ENCODE measurements around the gene USH1C. TPM values are rescaled to one million over a fixed set of nuclear protein-coding genes. Genes with fewer than 3 reads are reported as not detected.

The USH1C gene
- total RNA-seq, 1 experiment from 2014 or later, result 101 TPM

DNA sequence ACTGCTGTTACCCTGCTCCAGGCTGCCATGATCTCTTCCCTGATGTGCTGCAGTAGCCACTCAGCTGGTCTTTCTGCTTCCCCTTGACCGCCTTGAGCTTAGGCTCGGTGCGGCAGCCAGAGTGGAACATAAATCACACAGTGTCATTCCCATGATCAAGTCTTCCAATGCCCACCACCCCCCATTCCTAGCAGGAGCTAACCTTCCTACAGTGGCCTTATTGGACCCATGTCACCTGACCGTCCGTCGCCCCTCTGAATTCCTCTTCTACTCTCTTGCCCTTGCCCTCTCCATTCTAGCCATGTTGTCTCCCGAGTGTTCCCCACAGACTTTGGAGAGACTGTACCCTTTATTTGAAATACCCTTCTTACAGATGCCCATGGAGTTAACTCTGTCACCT is 46.2 kb upstream of the USH1C start:
- no TSS peak for BruUV-seq (replicated peaks)
- intact Hi-C loops (cut with micrococcal nuclease; ENCODE audit: unreplicated experiment), result no loop called here
- no peaks in the 10 kb centered on the region for H3K36me3 Mint-ChIP-seq (ENCODE audit: insufficient read depth, unreplicated experiment)

DNA sequence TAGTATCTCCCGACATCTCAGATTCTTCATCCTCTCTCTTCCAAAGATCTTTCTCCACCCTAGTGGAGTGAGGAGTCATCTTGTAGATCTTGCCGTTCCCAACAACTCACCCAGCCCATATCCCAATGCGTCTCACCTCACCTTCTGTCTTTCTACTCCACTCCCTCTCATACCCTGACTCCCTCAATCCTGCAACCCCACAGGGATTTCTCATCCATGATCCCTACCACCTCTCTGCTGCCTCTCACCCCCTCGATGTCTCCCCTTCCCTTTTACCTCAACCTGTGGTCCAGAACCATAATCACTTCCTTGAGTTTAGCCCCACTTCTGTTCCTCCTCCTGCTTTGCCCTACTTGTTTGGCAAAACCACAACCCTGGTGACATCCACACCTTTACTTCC is 44.5 kb upstream of the USH1C start:
- Mint-ChIP-seq H3K27me3 (ENCODE audit: insufficient read depth, unreplicated experiment) (no peaks in the 10 kb centered on the region), H3K9me3 (ENCODE audit: unreplicated experiment) (no peaks in the 10 kb centered on the region), H3K4me3 (ENCODE audit: unreplicated experiment) (no peak overlapping the region), H3K27ac (ENCODE audit: unreplicated experiment) (no peak overlapping the region), H3K36me3 (ENCODE audit: insufficient read depth, unreplicated experiment) (no peaks in the 10 kb centered on the region), H3K4me1 (ENCODE audit: low read depth, unreplicated experiment) (no peaks in the 10 kb centered on the region)
- intact Hi-C loops (cut with micrococcal nuclease; ENCODE audit: unreplicated experiment), result no loop called here
- POLR2A ChIA-PET, result no interaction called here
- TF ChIP-seq, protein P1, sequence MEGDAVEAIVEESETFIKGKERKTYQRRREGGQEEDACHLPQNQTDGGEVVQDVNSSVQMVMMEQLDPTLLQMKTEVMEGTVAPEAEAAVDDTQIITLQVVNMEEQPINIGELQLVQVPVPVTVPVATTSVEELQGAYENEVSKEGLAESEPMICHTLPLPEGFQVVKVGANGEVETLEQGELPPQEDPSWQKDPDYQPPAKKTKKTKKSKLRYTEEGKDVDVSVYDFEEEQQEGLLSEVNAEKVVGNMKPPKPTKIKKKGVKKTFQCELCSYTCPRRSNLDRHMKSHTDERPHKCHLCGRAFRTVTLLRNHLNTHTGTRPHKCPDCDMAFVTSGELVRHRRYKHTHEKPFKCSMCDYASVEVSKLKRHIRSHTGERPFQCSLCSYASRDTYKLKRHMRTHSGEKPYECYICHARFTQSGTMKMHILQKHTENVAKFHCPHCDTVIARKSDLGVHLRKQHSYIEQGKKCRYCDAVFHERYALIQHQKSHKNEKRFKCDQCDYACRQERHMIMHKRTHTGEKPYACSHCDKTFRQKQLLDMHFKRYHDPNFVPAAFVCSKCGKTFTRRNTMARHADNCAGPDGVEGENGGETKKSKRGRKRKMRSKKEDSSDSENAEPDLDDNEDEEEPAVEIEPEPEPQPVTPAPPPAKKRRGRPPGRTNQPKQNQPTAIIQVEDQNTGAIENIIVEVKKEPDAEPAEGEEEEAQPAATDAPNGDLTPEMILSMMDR (IDR thresholded peaks at IDR 0.05; ENCODE audit: insufficient read depth in 1 of 2, low read depth in 1 of 2, low read length in 1 of 2, severe bottlenecking in 1 of 2, unreplicated experiment in 1 of 2), result no peak
- Histone ChIP-seq H3K27me3 (replicated peaks; ENCODE audit: control insufficient read depth, insufficient read depth, low read length) (no peaks in the 10 kb centered on the region), H3K4me3 (ENCODE audit: low read depth, low read length) (no peak overlapping the region), H3K9me3 (no peaks in the 10 kb centered on the region), H3K4me1 (no peaks in the 10 kb centered on the region), H3K36me3 (ENCODE audit: control insufficient read depth, insufficient read depth, low read length) (no peaks in the 10 kb centered on the region)
- CTCF ChIA-PET, result interaction anchor here (0.6 to 1.0 kb wide), 2 partner anchors 101 to 143 kb away, joined by 3 read pairs; no protein-coding TSS in a partner anchor
- BruUV-seq (replicated peaks), result no TSS peak
- no peak for DNase-seq

More for the DNA sequence above, 46.2 kb upstream of the USH1C start:
- H3K27ac Mint-ChIP-seq (ENCODE audit: unreplicated experiment), result no peak overlapping the region
- H3K27me3 Mint-ChIP-seq (ENCODE audit: insufficient read depth, unreplicated experiment), result no peaks in the 10 kb centered on the region
- no peaks in the 10 kb centered on the region for H3K27me3 ChIP-seq (replicated peaks; ENCODE audit: control insufficient read depth, insufficient read depth, low read length)
- no peaks in the 10 kb centered on the region for H3K9me3 Mint-ChIP-seq (ENCODE audit: unreplicated experiment)
- no peaks in the 10 kb centered on the region for H3K4me1 Mint-ChIP-seq (ENCODE audit: low read depth, unreplicated experiment)
- ChIA-PET POLR2A (no interaction called here), CTCF (no interaction called here)
- DNase-seq, result peak in 1 of 2 experiments; percentile 5
- TF ChIP-seq, protein P1 (IDR thresholded peaks at IDR 0.05; ENCODE audit: insufficient read depth in 1 of 2, low read depth in 1 of 2, low read length in 1 of 2, severe bottlenecking in 1 of 2, unreplicated experiment in 1 of 2), result no peak
- no peak overlapping the region for H3K4me3 ChIP-seq (ENCODE audit: low read depth, low read length)
- H3K36me3 ChIP-seq (ENCODE audit: control insufficient read depth, insufficient read depth, low read length), result no peaks in the 10 kb centered on the region
- H3K9me3 ChIP-seq, result no peaks in the 10 kb centered on the region
- no peaks in the 10 kb centered on the region for H3K4me1 ChIP-seq
- no peak overlapping the region for H3K4me3 Mint-ChIP-seq (ENCODE audit: unreplicated experiment)

DNA sequence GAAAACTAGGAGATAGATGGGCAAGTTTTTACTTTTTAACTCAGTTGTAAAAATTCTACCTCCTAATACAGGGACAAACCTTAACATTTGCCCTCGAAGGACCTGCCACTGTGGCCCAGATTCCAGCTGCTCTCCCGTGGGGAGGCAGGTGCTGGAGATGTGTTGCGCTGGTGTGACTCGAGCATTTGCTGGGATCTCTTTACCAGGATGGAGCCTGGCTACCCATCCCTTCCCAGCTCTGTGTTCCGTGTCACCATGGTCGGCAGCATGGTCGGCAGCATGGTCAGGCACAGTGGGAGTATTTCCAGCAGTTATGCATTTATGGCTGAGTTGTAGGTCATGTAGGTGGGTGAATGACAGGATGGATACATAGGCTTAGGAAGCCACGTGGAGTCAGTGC is 44.0 kb upstream of the USH1C start:
- POLR2A ChIA-PET, result no interaction called here
- Histone ChIP-seq H3K27me3 (replicated peaks; ENCODE audit: control insufficient read depth, insufficient read depth, low read length) (no peaks in the 10 kb centered on the region), H3K4me1 (no peaks in the 10 kb centered on the region), H3K4me3 (ENCODE audit: low read depth, low read length) (no peak overlapping the region), H3K9me3 (no peaks in the 10 kb centered on the region), H3K36me3 (ENCODE audit: control insufficient read depth, insufficient read depth, low read length) (no peaks in the 10 kb centered on the region)
- H3K9me3 Mint-ChIP-seq (ENCODE audit: unreplicated experiment), result no peaks in the 10 kb centered on the region
- DNase-seq, result peak in 1 of 2 experiments; percentile 9
- no peak overlapping the region for H3K4me3 Mint-ChIP-seq (ENCODE audit: unreplicated experiment)
- H3K4me1 Mint-ChIP-seq (ENCODE audit: low read depth, unreplicated experiment), result no peaks in the 10 kb centered on the region
- H3K27me3 Mint-ChIP-seq (ENCODE audit: insufficient read depth, unreplicated experiment), result no peaks in the 10 kb centered on the region
- no peak overlapping the region for H3K27ac Mint-ChIP-seq (ENCODE audit: unreplicated experiment)
- TF ChIP-seq, protein P1 (IDR thresholded peaks at IDR 0.05; ENCODE audit: insufficient read depth in 1 of 2, low read depth in 1 of 2, low read length in 1 of 2, severe bottlenecking in 1 of 2, unreplicated experiment in 1 of 2), result no peak
- CTCF ChIA-PET, result no interaction called here
- no TSS peak for BruUV-seq (replicated peaks)
- intact Hi-C loops (cut with micrococcal nuclease; ENCODE audit: unreplicated experiment), result no loop called here
- no peaks in the 10 kb centered on the region for H3K36me3 Mint-ChIP-seq (ENCODE audit: insufficient read depth, unreplicated experiment)

Data from Caco-2 (cell line).